IMR-90 (cell line): ENCODE results near the gene TOP3B. TPM values are rescaled to one million over a fixed set of nuclear protein-coding genes. Genes with fewer than 3 reads are reported as not detected.

ENCODE experiments used
- ATAC-seq: fragments of 200-7000 bp; cut with Tn5 transposase; 2 replicates; pipeline ENCODE4 v1.9.1; 2020; ENCODE audit warnings: low read depth, mild to moderate bottlenecking, moderate library complexity
- BruUV-seq: library from RNA; stranded (reverse); fragments of 400-500 nt; replicated peaks from 2 replicates; lab custom pipeline; 2021; lab: Mats Ljungman, UMichigan
- CTCF ChIA-PET: fragments of 300-600 bp; formaldehyde crosslinking; extraction: SDS; loops from one replicate; lab custom pipeline; 2021; ENCODE audit warnings: antibody characterized with exemption; lab: Yijun Ruan, JAX
- POLR2A ChIA-PET: fragments of 300-600 bp; sonication (Branson Sonifier 250); formaldehyde crosslinking; loops from one replicate; lab custom pipeline; 2022; ENCODE audit warnings: antibody characterized with exemption; ENCODE audit not compliant: unreplicated experiment; lab: Charles Lee
- DNase-seq: peaks from one replicate; pipeline ENCODE4 v3.0.0; 2013
- H2AFZ ChIP-seq: replicated peaks from 2 replicates; pipeline ENCODE3; 2013; ENCODE audit warnings: low read length, mild to moderate bottlenecking; ENCODE audit not compliant: poor library complexity
- H2AK5ac ChIP-seq: 2 replicates; pipeline ENCODE4 v1.6.1; 2013; ENCODE audit warnings: low read depth, low read length, inconsistent platforms
- H2AK9ac ChIP-seq: replicated peaks from 2 replicates; pipeline ENCODE3; 2013; ENCODE audit warnings: mild to moderate bottlenecking, low read depth, low read length, moderate library complexity; ENCODE audit not compliant: poor library complexity
- H2BK120ac ChIP-seq: 2 replicates; pipeline ENCODE4 v1.6.1; 2013; ENCODE audit warnings: low read depth, low read length, inconsistent platforms
- H2BK15ac ChIP-seq: 3 replicates; pipeline ENCODE4 v1.6.1; 2013; ENCODE audit warnings: low read depth, low read length, inconsistent platforms
- H2BK20ac ChIP-seq: 2 replicates; pipeline ENCODE4 v1.6.1; 2013; ENCODE audit warnings: low read depth, mild to moderate bottlenecking, inconsistent platforms, low read length, moderate library complexity
- H2BK5ac ChIP-seq: 2 replicates; pipeline ENCODE4 v1.6.1; 2013; ENCODE audit warnings: mild to moderate bottlenecking, low read depth, low read length, inconsistent platforms; ENCODE audit not compliant: poor library complexity, severe bottlenecking
- H3K14ac ChIP-seq: replicated peaks from 2 replicates; pipeline ENCODE4 v1.6.1; 2013; ENCODE audit warnings: low read depth, low read length, inconsistent platforms
- H3K18ac ChIP-seq: 2 replicates; pipeline ENCODE4 v1.6.1; 2013; ENCODE audit warnings: low read depth, low read length, control low read depth
- H3K23ac ChIP-seq: 2 replicates; pipeline ENCODE4 v1.6.1; 2013; ENCODE audit warnings: low read depth, low read length, inconsistent platforms
- H3K27ac ChIP-seq: 2 replicates; pipeline ENCODE4 v1.5.1; 2013; ENCODE audit warnings: mild to moderate bottlenecking, control low read depth, low read length; ENCODE audit not compliant: insufficient read depth
- H3K27me3 ChIP-seq: 2 replicates; pipeline ENCODE4 v1.6.1; 2013; ENCODE audit warnings: low read length; ENCODE audit not compliant: control insufficient read depth, insufficient read depth
- H3K36me3 ChIP-seq: 2 replicates; pipeline ENCODE4 v1.6.1; 2013; ENCODE audit warnings: low read length, mixed read lengths; ENCODE audit not compliant: control insufficient read depth, insufficient read depth
- H3K4ac ChIP-seq: 2 replicates; pipeline ENCODE4 v1.6.1; 2013; ENCODE audit warnings: low read depth, low read length, inconsistent platforms
- H3K4me1 ChIP-seq: 2 replicates; pipeline ENCODE4 v1.6.1; 2013; ENCODE audit warnings: low read length, mixed read lengths; ENCODE audit not compliant: control insufficient read depth, insufficient read depth
- H3K4me2 ChIP-seq: 2 replicates; pipeline ENCODE4 v1.6.1; 2013; ENCODE audit warnings: low read depth, mild to moderate bottlenecking, control low read depth, low read length, moderate library complexity
- H3K4me3 ChIP-seq: 2 replicates; pipeline ENCODE4 v1.5.1; 2013; ENCODE audit warnings: low read depth, mild to moderate bottlenecking, control low read depth, low read length, moderate library complexity; ENCODE audit not compliant: insufficient read depth
- H3K56ac ChIP-seq: 2 replicates; pipeline ENCODE4 v1.6.1; 2013; ENCODE audit warnings: low read length, inconsistent platforms; ENCODE audit not compliant: insufficient read depth; ENCODE audit errors: extremely low read depth
- H3K79me1 ChIP-seq, 2 experiments: 2 replicates each; pipeline ENCODE4 v1.6.1; 2013; ENCODE audit warnings: low read length in 2 of 2, inconsistent platforms in 1 of 2, low read depth in 1 of 2
- H3K9ac ChIP-seq: 2 replicates; pipeline ENCODE4 v1.6.1; 2013; ENCODE audit warnings: low read depth, low read length, control low read depth
- H3K9me1 ChIP-seq: 2 replicates; pipeline ENCODE4 v1.6.1; 2013; ENCODE audit warnings: low read length, inconsistent platforms; ENCODE audit not compliant: insufficient read depth
- H3K9me3 ChIP-seq: 2 replicates; pipeline ENCODE4 v1.6.1; 2013; ENCODE audit warnings: low read length; ENCODE audit not compliant: control insufficient read depth, insufficient read depth
- H4K20me1 ChIP-seq: 2 replicates; pipeline ENCODE4 v1.6.1; 2013; ENCODE audit warnings: low read length, inconsistent platforms; ENCODE audit not compliant: insufficient read depth
- H4K5ac ChIP-seq: 2 replicates; pipeline ENCODE4 v1.6.1; 2013; ENCODE audit warnings: mild to moderate bottlenecking, low read depth, low read length, control low read depth
- H4K8ac ChIP-seq, 2 experiments: 2 replicates each; pipeline ENCODE4 v1.6.1; 2013; ENCODE audit warnings: low read depth in 2 of 2, low read length in 2 of 2, control low read depth in 1 of 2, inconsistent platforms in 1 of 2
- H4K91ac ChIP-seq: 2 replicates; pipeline ENCODE4 v1.6.1; 2013; ENCODE audit warnings: low read depth, low read length, inconsistent platforms; ENCODE audit not compliant: insufficient read depth
- BHLHE40 ChIP-seq: fragments of 150-350 bp; IDR thresholded peaks from 2 replicates; pipeline ENCODE4 v1.6.1; 2016; ENCODE audit warnings: mild to moderate bottlenecking, low read depth, low read length
- CEBPB ChIP-seq: IDR thresholded peaks from 2 replicates; pipeline ENCODE4 v1.6.1; 2012; ENCODE audit warnings: low read depth, low read length, improper control_type of control experiment
- MAFK ChIP-seq: IDR thresholded peaks from 2 replicates; pipeline ENCODE4 v1.6.1; 2012; ENCODE audit warnings: low read depth, low read length, improper control_type of control experiment
- MAZ ChIP-seq: IDR thresholded peaks from 2 replicates; pipeline ENCODE4 v1.6.1; 2012; ENCODE audit warnings: low read depth, mild to moderate bottlenecking, low read length, improper control_type of control experiment, moderate library complexity, borderline replicate concordance
- RCOR1 ChIP-seq: IDR thresholded peaks from 2 replicates; pipeline ENCODE4 v1.6.1; 2012; ENCODE audit warnings: mild to moderate bottlenecking, low read length, improper control_type of control experiment; ENCODE audit not compliant: insufficient replicate concordance
- SMC3 ChIP-seq: fragments of 150-350 bp; IDR thresholded peaks from 2 replicates; pipeline ENCODE4 v1.6.1; 2016; ENCODE audit warnings: low read depth, mild to moderate bottlenecking, antibody characterized with exemption, low read length, moderate library complexity
- WGBS, 2 experiments: methylation state at CpG; one replicate each; pipeline versions ENCODE4 v1.1.5 to v1.1.7; 2013; ENCODE audit warnings: missing lambda C conversion rate in 2 of 2; ENCODE audit not compliant: insufficient read length in 1 of 2; ENCODE audit errors: extremely low coverage in 2 of 2; 5-methylcytosine and 5-hydroxymethylcytosine counted together
- dilution Hi-C: fragments of 300-500 bp; cut with HindIII; formaldehyde crosslinking; loops from one replicate; pipeline ENCODE4 v1.14.3; 2018; ENCODE audit warnings: low sequenced_read_pairs; ENCODE audit not compliant: unreplicated experiment
- in situ Hi-C: fragments of 300-500 bp; cut with MboI; formaldehyde crosslinking; loops from 3 replicates; pipeline ENCODE4 v1.14.3; 2019; ENCODE audit warnings: low sequenced_read_pairs, inconsistent platforms, mixed read lengths
- intact Hi-C: fragments of 100-400 bp; cut with micrococcal nuclease; formaldehyde crosslinking; loops from 2 replicates; pipeline ENCODE4 v1.10.0; 2022
- polyA plus RNA-seq, 3 experiments: library from polyadenylated mRNA; depleted of rRNA; stranded (reverse); fragments of >200 nt; gene quantifications; 2 replicates each; pipeline ENCODE4 v1.2.3, GENCODE V29; 2012; ENCODE audit warnings: low replicate concordance in 1 of 3
- total RNA-seq: library from RNA; depleted of rRNA; stranded (reverse); fragments of >200 nt; gene quantifications from 2 replicates; pipeline ENCODE4 v1.2.3, GENCODE V29; 2012
- TF ChIP-seq, protein P1 (sequence below): fragments of 150-350 bp; IDR thresholded peaks from 2 replicates; pipeline ENCODE4 v1.6.1; 2017; ENCODE audit warnings: mild to moderate bottlenecking, antibody characterized with exemption, low read length, low read depth
- TF ChIP-seq, protein P2 (sequence below): fragments of 150-350 bp; IDR thresholded peaks from 2 replicates; pipeline ENCODE4 v1.6.1; 2016; ENCODE audit warnings: low read depth, mild to moderate bottlenecking, low read length, moderate library complexity, borderline replicate concordance

The TOP3B gene
- total and polyA plus RNA-seq, 2 of the 4 experiments (the other 2 are of a cell fraction): 23.0 to 23.5 TPM

GRCh38 chr22:22019659-22020424 is 37.3 kb upstream of the TOP3B start:
- Histone ChIP-seq H2AK9ac (no peak overlapping the region), H3K27ac (no peak overlapping the region), H3K56ac (no peak overlapping the region), H3K27me3 (no peaks in the 10 kb centered on the region), H3K4me3 (no peak overlapping the region), H2BK120ac (no peak overlapping the region), H4K8ac (no peak overlapping the region), H3K9me1 (peaks cover 8% of the 10 kb centered on the region), H3K4me2 (no peak overlapping the region), H3K18ac (no peak overlapping the region), H2BK15ac (no peak overlapping the region), H3K9me3 (no peaks in the 10 kb centered on the region), H3K4me1 (peaks cover 2% of the 10 kb centered on the region; the same call in 1 of the 2 replicates), H3K79me1 (no peaks in the 10 kb centered on the region), H4K20me1 (no peaks in the 10 kb centered on the region), H4K5ac (no peak overlapping the region), H2BK20ac (no peak overlapping the region), H3K36me3 (no peaks in the 10 kb centered on the region), H3K23ac (no peak overlapping the region), H3K14ac (no peak overlapping the region), H2BK5ac (no peak overlapping the region), H2AK5ac (no peak overlapping the region), H4K91ac (no peak overlapping the region), H2AFZ (no peak overlapping the region), H3K4ac (no peak overlapping the region), H3K9ac (no peak overlapping the region)
- DNase-seq (no peak), ATAC-seq (no peak)
- no TSS peak for BruUV-seq
- dilution Hi-C loops (no loop called here), in situ Hi-C loops (no loop called here), intact Hi-C loops (no loop called here)
- ChIA-PET POLR2A (no interaction called here), CTCF (no interaction called here)
- TF ChIP-seq BHLHE40 (no peak), RCOR1 (no peak), SMC3 (no peak), CEBPB (no peak), MAZ (no peak), MAFK (no peak)
- TF ChIP-seq, protein P1, sequence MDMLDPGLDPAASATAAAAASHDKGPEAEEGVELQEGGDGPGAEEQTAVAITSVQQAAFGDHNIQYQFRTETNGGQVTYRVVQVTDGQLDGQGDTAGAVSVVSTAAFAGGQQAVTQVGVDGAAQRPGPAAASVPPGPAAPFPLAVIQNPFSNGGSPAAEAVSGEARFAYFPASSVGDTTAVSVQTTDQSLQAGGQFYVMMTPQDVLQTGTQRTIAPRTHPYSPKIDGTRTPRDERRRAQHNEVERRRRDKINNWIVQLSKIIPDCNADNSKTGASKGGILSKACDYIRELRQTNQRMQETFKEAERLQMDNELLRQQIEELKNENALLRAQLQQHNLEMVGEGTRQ: no peak
- TF ChIP-seq, protein P2, sequence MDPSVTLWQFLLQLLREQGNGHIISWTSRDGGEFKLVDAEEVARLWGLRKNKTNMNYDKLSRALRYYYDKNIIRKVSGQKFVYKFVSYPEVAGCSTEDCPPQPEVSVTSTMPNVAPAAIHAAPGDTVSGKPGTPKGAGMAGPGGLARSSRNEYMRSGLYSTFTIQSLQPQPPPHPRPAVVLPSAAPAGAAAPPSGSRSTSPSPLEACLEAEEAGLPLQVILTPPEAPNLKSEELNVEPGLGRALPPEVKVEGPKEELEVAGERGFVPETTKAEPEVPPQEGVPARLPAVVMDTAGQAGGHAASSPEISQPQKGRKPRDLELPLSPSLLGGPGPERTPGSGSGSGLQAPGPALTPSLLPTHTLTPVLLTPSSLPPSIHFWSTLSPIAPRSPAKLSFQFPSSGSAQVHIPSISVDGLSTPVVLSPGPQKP: no peak
- 81% methylated on average over 3 of the region's 7 CpGs; no CpG with 5 or more reads in 1 of the 2 experiments for WGBS, 2 experiments
